CD14-positive monocyte (primary cell): ENCODE data around the gene PAPOLA. TPM values are rescaled to one million over a fixed set of nuclear protein-coding genes. Genes with fewer than 3 reads are reported as not detected.

Source experiments
- DNase-seq, 3 donors: peaks; one replicate each; pipeline ENCODE4 v3.0.0-alpha.2; 2011 to 2022
- H2AFZ ChIP-seq: 2 replicates; pipeline ENCODE4 v1.6.0; 2012; ENCODE audit warnings: mild to moderate bottlenecking, low read depth, low read length, inconsistent platforms; ENCODE audit not compliant: insufficient read depth, poor library complexity, severe bottlenecking
- H3K27ac ChIP-seq, 2 donors: 1 replicate in 1 of 2; 2 replicates in 1 of 2; pipeline ENCODE4 v1.5.1; 2012 to 2013; ENCODE audit warnings: low read length in 2 of 2, control low read depth in 1 of 2, inconsistent platforms in 1 of 2, low read depth in 1 of 2, mild to moderate bottlenecking in 1 of 2
- H3K27me3 ChIP-seq, 2 donors: one replicate each; pipeline versions ENCODE4 v1.6.0 to v1.6.1; 2011 to 2013; ENCODE audit warnings: low read length in 2 of 2; ENCODE audit not compliant: control insufficient read depth in 2 of 2, insufficient read depth in 2 of 2
- H3K36me3 ChIP-seq, 2 donors: replicated peaks in 1 of 2; 1 replicate in 1 of 2; 2 replicates in 1 of 2; pipeline versions ENCODE4 v1.5.1 to v1.6.1; 2012 to 2013; ENCODE audit warnings: low read length in 2 of 2, control low read depth in 1 of 2, inconsistent platforms in 1 of 2, mild to moderate bottlenecking in 1 of 2; ENCODE audit not compliant: insufficient read depth in 2 of 2, control insufficient read depth in 1 of 2
- H3K4me1 ChIP-seq, 2 donors: 1 replicate in 1 of 2; 2 replicates in 1 of 2; pipeline versions ENCODE4 v1.5.1 to v1.6.1; 2012 to 2013; ENCODE audit warnings: low read length in 2 of 2, control low read depth in 1 of 2, inconsistent platforms in 1 of 2, mild to moderate bottlenecking in 1 of 2, moderate library complexity in 1 of 2; ENCODE audit not compliant: insufficient read depth in 2 of 2, control insufficient read depth in 1 of 2
- H3K4me2 ChIP-seq: replicated peaks from 2 replicates; pipeline ENCODE3; 2012; ENCODE audit warnings: low read length, moderate library complexity, mild to moderate bottlenecking; ENCODE audit not compliant: poor library complexity, severe bottlenecking; ENCODE audit errors: extremely low read depth
- H3K4me3 ChIP-seq, 3 experiments: fragments of 200-600 bp in 1 of 3; sonication (generic) in 1 of 3; replicated peaks in 1 of 3; 1 replicate in 2 of 3; 2 replicates in 1 of 3; pipeline ENCODE4 v1.5.1; 2011 to 2013; ENCODE audit warnings: low read length in 3 of 3, mild to moderate bottlenecking in 3 of 3, control low read depth in 2 of 3, low read depth in 2 of 3, inconsistent platforms in 1 of 3, moderate library complexity in 1 of 3
- H3K79me2 ChIP-seq: 2 replicates; pipeline ENCODE4 v1.6.0; 2012; ENCODE audit warnings: mild to moderate bottlenecking, control low read depth, inconsistent platforms, low read length, moderate library complexity; ENCODE audit not compliant: insufficient read depth
- H3K9ac ChIP-seq: 2 replicates; pipeline ENCODE4 v1.6.0; 2017; ENCODE audit warnings: low read length, mild to moderate bottlenecking; ENCODE audit not compliant: insufficient read depth, poor library complexity, severe bottlenecking
- H3K9me3 ChIP-seq, 2 donors: replicated peaks in 1 of 2; 1 replicate in 1 of 2; 2 replicates in 1 of 2; pipeline versions ENCODE4 v1.5.1 to v1.6.1; 2012 to 2013; ENCODE audit warnings: low read length in 2 of 2, control low read depth in 1 of 2; ENCODE audit not compliant: control insufficient read depth in 1 of 2, insufficient read depth in 1 of 2
- H4K20me1 ChIP-seq: 2 replicates; pipeline ENCODE4 v1.6.0; 2012; ENCODE audit warnings: mild to moderate bottlenecking, low read length, control low read depth, moderate library complexity; ENCODE audit not compliant: insufficient read depth
- H3K27ac Mint-ChIP-seq, 7 donors: one replicate each; pipeline ENCODE4 v1.8.0; 2020; ENCODE audit warnings: mild to moderate bottlenecking in 7 of 7, mixed read lengths in 7 of 7, moderate library complexity in 6 of 7, inconsistent platforms in 2 of 7
- H3K27me3 Mint-ChIP-seq, 3 donors: one replicate each; pipeline ENCODE4 v1.8.0; 2021 to 2022; ENCODE audit warnings: low read depth in 3 of 3, mild to moderate bottlenecking in 3 of 3, mixed read lengths in 3 of 3, moderate library complexity in 3 of 3, inconsistent platforms in 1 of 3
- H3K36me3 Mint-ChIP-seq, 2 donors: one replicate each; pipeline ENCODE4 v1.8.0; 2020; ENCODE audit warnings: mixed read lengths in 2 of 2, inconsistent platforms in 1 of 2, mild to moderate bottlenecking in 1 of 2
- H3K4me1 Mint-ChIP-seq: one replicate; pipeline ENCODE4 v1.8.0; 2020; ENCODE audit warnings: mild to moderate bottlenecking, mixed read lengths
- H3K4me3 Mint-ChIP-seq, 2 donors: one replicate each; pipeline ENCODE4 v1.8.0; 2020; ENCODE audit warnings: mild to moderate bottlenecking in 2 of 2, mixed read lengths in 2 of 2, moderate library complexity in 1 of 2
- H3K9me3 Mint-ChIP-seq, 7 donors: one replicate each; pipeline ENCODE4 v1.8.0; 2020 to 2022; ENCODE audit warnings: mixed read lengths in 7 of 7, mild to moderate bottlenecking in 6 of 7, moderate library complexity in 6 of 7, inconsistent platforms in 2 of 7
- WGBS: methylation state at CpG from one replicate; pipeline ENCODE4 v1.1.5; 2013; ENCODE audit warnings: missing lambda C conversion rate; ENCODE audit not compliant: insufficient coverage; 5-methylcytosine and 5-hydroxymethylcytosine counted together
- intact Hi-C, 2 donors: fragments of 100-400 bp; cut with micrococcal nuclease; formaldehyde crosslinking; loops; one replicate each; pipeline versions ENCODE4 v1.15.0 to v1.15.1; 2023
- polyA plus RNA-seq, 3 donors: library from polyadenylated mRNA; depleted of rRNA in 1 of 3; unstranded in 2 of 3; stranded (reverse) in 1 of 3; fragments of 300-500 nt in 2 of 3; fragments of >200 nt in 1 of 3; fragmentation: Illumina TruSeq in 2 of 3; gene quantifications; 1 replicate in 2 of 3; 2 replicates in 1 of 3; pipeline ENCODE4 v1.2.3, GENCODE V29; 2012 to 2021
- TF ChIP-seq, protein P1 (sequence below): fragments of 200-600 bp; IDR thresholded peaks from one replicate; pipeline ENCODE4 v1.8.0; 2022; ENCODE audit warnings: antibody characterized with exemption, mild to moderate bottlenecking

The PAPOLA gene
- polyA plus RNA-seq, 3 donors, result 57.9 to 87.5 (median 80.3) TPM

GRCh38 chr14:96586056-96586455, 83.9 kb downstream of the PAPOLA start:
- TF ChIP-seq, protein P1, sequence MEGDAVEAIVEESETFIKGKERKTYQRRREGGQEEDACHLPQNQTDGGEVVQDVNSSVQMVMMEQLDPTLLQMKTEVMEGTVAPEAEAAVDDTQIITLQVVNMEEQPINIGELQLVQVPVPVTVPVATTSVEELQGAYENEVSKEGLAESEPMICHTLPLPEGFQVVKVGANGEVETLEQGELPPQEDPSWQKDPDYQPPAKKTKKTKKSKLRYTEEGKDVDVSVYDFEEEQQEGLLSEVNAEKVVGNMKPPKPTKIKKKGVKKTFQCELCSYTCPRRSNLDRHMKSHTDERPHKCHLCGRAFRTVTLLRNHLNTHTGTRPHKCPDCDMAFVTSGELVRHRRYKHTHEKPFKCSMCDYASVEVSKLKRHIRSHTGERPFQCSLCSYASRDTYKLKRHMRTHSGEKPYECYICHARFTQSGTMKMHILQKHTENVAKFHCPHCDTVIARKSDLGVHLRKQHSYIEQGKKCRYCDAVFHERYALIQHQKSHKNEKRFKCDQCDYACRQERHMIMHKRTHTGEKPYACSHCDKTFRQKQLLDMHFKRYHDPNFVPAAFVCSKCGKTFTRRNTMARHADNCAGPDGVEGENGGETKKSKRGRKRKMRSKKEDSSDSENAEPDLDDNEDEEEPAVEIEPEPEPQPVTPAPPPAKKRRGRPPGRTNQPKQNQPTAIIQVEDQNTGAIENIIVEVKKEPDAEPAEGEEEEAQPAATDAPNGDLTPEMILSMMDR, result no peak
- no peak overlapping the region for H3K4me3 Mint-ChIP-seq
- no peak overlapping the region for H3K27ac Mint-ChIP-seq
- DNase-seq, result no peak
- H3K79me2 ChIP-seq, result no peaks in the 10 kb centered on the region
- peaks cover 0 to 2% (median 0%) of the 10 kb centered on the region in 7 donors for H3K9me3 Mint-ChIP-seq
- H3K36me3 ChIP-seq, result no peaks in the 10 kb centered on the region
- no peak overlapping the region for H3K9ac ChIP-seq
- no peak overlapping the region for H3K4me3 ChIP-seq
- no peaks in the 10 kb centered on the region for H3K36me3 Mint-ChIP-seq
- no peak overlapping the region for H3K4me2 ChIP-seq
- H4K20me1 ChIP-seq, result no peaks in the 10 kb centered on the region
- H2AFZ ChIP-seq, result no peak overlapping the region
- peaks cover 34 to 63% (median 43%) of the 10 kb centered on the region in 3 donors for H3K27me3 Mint-ChIP-seq
- H3K9me3 ChIP-seq, result no peaks in the 10 kb centered on the region
- WGBS, result 98% methylated on average over 8 of the region's 11 CpGs
- intact Hi-C loops, result no loop called here
- H3K4me1 ChIP-seq, result no peaks in the 10 kb centered on the region
- peaks cover 9% of the 10 kb centered on the region for H3K4me1 Mint-ChIP-seq
- no peak overlapping the region for H3K27ac ChIP-seq
- peaks cover 1 to 29% of the 10 kb centered on the region in 2 donors for H3K27me3 ChIP-seq

- DNase-seq, result no peak
- peaks cover 9% of the 10 kb centered on the region for H3K4me1 Mint-ChIP-seq
- Histone ChIP-seq H3K4me2 (no peak overlapping the region), H3K27ac (no peak overlapping the region), H3K36me3 (no peaks in the 10 kb centered on the region), H3K9ac (no peak overlapping the region), H3K27me3 (peaks cover 6 to 39% of the 10 kb centered on the region in 2 donors), H3K9me3 (no peaks in the 10 kb centered on the region), H4K20me1 (no peaks in the 10 kb centered on the region), H3K4me1 (no peaks in the 10 kb centered on the region), H2AFZ (no peak overlapping the region), H3K4me3 (no peak overlapping the region), H3K79me2 (no peaks in the 10 kb centered on the region)
- H3K27me3 Mint-ChIP-seq, result peaks cover 39 to 72% (median 47%) of the 10 kb centered on the region in 3 donors
- H3K4me3 Mint-ChIP-seq, result no peak overlapping the region
- TF ChIP-seq, protein P1, result no peak
- WGBS, result 85% methylated on average over 15 of the region's 21 CpGs
- no peaks in the 10 kb centered on the region for H3K36me3 Mint-ChIP-seq
- no peak overlapping the region for H3K27ac Mint-ChIP-seq
- H3K9me3 Mint-ChIP-seq, result peaks cover 0 to 3% (median 0%) of the 10 kb centered on the region in 7 donors
- intact Hi-C loops, result no loop called here
Observed at GRCh38 chr14:96586921-96587822, 85.0 kb downstream of the PAPOLA start.
